GM12875 (cell line): Measurements from ENCODE around the gene TMEM242.

ENCODE experiments used
- H3K4me3 ChIP-seq: one replicate; pipeline ENCODE4 v1.5.1; 2011; ENCODE audit warnings: low read depth, low read length, control low read depth
- CTCF ChIP-seq: IDR thresholded peaks from 2 replicates; pipeline ENCODE4 v1.5.1; 2011; ENCODE audit warnings: low read depth, mild to moderate bottlenecking, control low read depth, inconsistent platforms, low read length, moderate library complexity, borderline replicate concordance; ENCODE audit not compliant: insufficient read depth

The TMEM242 gene

GRCh38 chr6:157333956-157334355, 10.6 kb upstream of the TMEM242 start:
- no peak for TF ChIP-seq CTCF

GRCh38 chr6:157333537-157333936, 10.2 kb upstream of the TMEM242 start:
- no peak overlapping the region for H3K4me3 ChIP-seq

More at GRCh38 chr6:157333956-157334355, 10.6 kb upstream of the TMEM242 start:
- no peak overlapping the region for H3K4me3 ChIP-seq

GRCh38 chr6:157332813-157333212, 9.5 kb upstream of the TMEM242 start:
- H3K4me3 ChIP-seq, result no peak overlapping the region
- TF ChIP-seq CTCF, result no peak

More at GRCh38 chr6:157333537-157333936, 10.2 kb upstream of the TMEM242 start:
- no peak for TF ChIP-seq CTCF

GRCh38 chr6:157330831-157331230, 7.5 kb upstream of the TMEM242 start:
- no peak for TF ChIP-seq CTCF
- no peak overlapping the region for H3K4me3 ChIP-seq

- TF ChIP-seq CTCF, result no peak
- no peak overlapping the region for H3K4me3 ChIP-seq
Observed at GRCh38 chr6:157329829-157330228, 6.5 kb upstream of the TMEM242 start.

GRCh38 chr6:157328108-157328692, 4.9 kb upstream of the TMEM242 start:
- TF ChIP-seq CTCF, result no peak
- no peak overlapping the region for H3K4me3 ChIP-seq

- no peak for TF ChIP-seq CTCF
- H3K4me3 ChIP-seq, result no peak overlapping the region
Observed at GRCh38 chr6:157326979-157327378, 3.7 kb upstream of the TMEM242 start.
